Skin epidermis (tissue), 12 donors: Measurements from ENCODE around the gene KCNMB2.

Source experiments
- H3K27ac ChIP-seq, 21 experiments: fragments of 200-600 bp; sonication (generic) in 11 of 21; one replicate each; pipeline ENCODE4 v1.5.0; 2020; ENCODE audit warnings: mild to moderate bottlenecking in 3 of 21, inconsistent platforms in 2 of 21, moderate library complexity in 2 of 21
- H3K4me3 ChIP-seq, 7 experiments: fragments of 200-600 bp; sonication (generic) in 2 of 7; one replicate each; pipeline ENCODE4 v1.5.0; 2020; ENCODE audit warnings: inconsistent platforms in 2 of 7, mild to moderate bottlenecking in 2 of 7, moderate library complexity in 1 of 7

Gene KCNMB2

GRCh38 chr3:178680037-178680436, 143.8 kb downstream of the KCNMB2 start:
- H3K4me3 ChIP-seq, result no peak overlapping the region
- H3K27ac ChIP-seq, result no peak overlapping the region

DNA sequence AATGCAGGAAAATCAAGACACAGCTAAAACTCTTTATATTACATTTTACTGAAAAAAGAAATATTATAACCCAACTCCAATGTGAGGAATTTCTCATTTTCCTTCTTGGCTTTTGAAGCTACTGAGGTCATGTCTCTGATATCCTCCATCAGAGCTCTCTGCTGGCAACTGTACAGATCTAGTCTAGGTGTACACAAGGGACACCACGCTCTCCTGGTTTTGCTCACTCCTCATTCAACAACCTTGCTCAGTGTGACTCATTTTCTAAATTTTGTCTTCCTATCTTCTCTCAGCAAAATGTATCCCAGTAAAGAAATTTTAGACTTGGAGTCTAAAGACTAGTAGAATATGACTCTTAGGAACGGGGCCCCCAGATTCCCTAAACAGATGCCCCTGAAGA, 144.3 kb downstream of the KCNMB2 start:
- Histone ChIP-seq H3K4me3 (no peak overlapping the region), H3K27ac (no peak overlapping the region)

- no peak overlapping the region for H3K4me3 ChIP-seq
- no peak overlapping the region for H3K27ac ChIP-seq
Observed at GRCh38 chr3:178684881-178685590, 148.8 kb downstream of the KCNMB2 start.

GRCh38 chr3:178685591-178685906, 149.3 kb downstream of the KCNMB2 start:
- H3K4me3 ChIP-seq, result no peak overlapping the region
- H3K27ac ChIP-seq, result no peak overlapping the region

DNA sequence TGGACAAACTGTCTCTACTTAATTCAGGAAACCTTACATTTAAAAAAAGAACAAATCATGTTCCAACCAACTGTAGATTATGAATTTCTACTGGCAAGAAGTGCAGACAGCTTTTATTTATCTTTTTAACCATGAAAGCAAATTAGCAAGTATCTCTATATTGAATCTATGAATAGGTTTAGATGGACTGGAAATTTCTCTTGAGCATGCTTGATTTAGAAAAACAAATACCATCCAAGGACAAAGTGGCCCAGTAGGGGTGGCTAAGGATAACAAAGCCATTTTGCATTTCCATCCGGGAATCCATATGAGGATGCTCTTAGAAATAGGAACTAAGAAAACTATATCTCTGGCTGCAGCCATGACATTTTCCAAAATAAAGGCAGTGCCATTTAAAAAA, 150.6 kb downstream of the KCNMB2 start:
- Histone ChIP-seq H3K27ac (no peak overlapping the region), H3K4me3 (no peak overlapping the region)

DNA sequence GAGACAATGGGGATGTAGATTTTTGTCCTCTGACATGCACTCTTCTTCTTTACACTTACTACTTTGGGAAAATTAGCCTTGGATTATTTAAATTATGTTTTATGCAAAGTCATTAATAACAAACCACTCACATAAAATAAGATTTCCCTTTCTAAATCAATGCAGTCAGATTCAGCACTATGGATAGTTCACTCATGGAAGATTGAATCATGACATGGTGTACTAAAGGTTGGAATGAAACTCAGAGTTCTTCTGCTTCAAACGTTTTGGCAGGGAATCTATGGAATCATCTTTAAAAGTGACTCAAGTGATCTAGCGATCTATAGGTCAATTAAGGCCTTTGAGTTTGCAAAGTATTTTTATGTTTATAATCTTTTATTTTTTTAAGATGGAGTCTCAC, 154.3 kb downstream of the KCNMB2 start:
- Histone ChIP-seq H3K27ac (no peak overlapping the region), H3K4me3 (no peak overlapping the region)

- Histone ChIP-seq H3K27ac (no peak overlapping the region), H3K4me3 (no peak overlapping the region)
Observed at GRCh38 chr3:178699364-178699763, 163.1 kb downstream of the KCNMB2 start.

DNA sequence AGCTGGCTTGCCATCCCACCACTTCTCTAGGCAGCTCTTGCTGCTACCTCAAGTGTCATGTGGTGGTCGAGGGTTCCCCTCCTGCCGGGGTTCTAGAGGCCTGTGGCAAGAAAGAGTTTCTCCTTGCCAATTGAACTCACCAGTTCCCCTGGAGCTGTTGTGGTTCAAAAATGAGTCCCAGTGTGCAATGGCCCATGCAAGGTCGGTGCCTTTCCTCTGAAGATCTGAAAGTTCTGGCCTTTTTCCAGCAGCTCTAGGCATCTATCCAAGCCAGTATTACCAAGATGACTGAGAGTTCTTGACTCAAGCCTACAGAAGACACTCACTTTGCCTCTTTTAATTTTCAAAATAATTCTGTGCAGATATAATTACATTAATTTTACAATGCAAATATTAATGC, 163.6 kb downstream of the KCNMB2 start:
- no peak overlapping the region for H3K27ac ChIP-seq
- H3K4me3 ChIP-seq, result no peak overlapping the region

DNA sequence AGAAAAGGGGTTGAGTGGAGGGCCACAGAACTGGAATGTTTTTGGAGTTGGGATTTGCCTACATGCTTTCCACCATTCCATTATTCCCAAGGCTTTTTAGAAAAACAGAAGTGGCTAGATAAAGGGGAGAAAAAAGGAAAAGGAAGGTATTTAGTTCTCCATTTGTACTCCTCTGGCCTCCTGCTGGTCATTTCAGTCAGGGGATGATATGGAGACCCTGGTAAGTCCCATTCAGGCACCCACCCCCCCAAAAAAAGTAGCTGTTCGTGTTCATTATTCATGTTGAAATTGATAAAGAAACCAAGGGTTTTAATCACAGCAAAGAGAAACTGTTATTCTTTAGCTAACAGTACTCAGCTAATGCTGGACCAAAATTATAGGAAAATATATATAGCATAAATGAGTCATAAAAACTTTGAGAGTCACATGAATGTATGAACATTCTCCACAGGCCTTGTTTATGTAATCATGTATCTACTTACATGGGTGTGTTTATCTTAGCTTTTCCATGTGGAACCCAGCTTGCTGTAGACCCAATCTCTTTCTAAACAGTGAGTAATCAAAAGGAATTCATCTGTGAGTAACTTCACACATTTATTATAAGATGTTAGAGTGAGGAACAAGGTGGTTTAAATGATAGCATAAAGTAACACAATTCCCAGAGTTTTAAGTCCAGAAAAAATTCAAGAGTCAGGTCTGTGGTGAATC, 167.2 kb downstream of the KCNMB2 start:
- H3K4me3 ChIP-seq, result no peak overlapping the region
- H3K27ac ChIP-seq, result no peak overlapping the region

- Histone ChIP-seq H3K27ac (peak overlapping the region in 6 of 21 experiments; percentile 2 to 71 (median 38)), H3K4me3 (no peak overlapping the region)
Observed at GRCh38 chr3:178705925-178706324, 169.7 kb downstream of the KCNMB2 start.

GRCh38 chr3:178706411-178706810, 170.2 kb downstream of the KCNMB2 start:
- H3K27ac ChIP-seq, result peak overlapping the region in 7 of 21 experiments; percentile 2 to 71 (median 29)
- no peak overlapping the region for H3K4me3 ChIP-seq

GRCh38 chr3:178707311-178708031, 171.2 kb downstream of the KCNMB2 start:
- no peak overlapping the region for H3K4me3 ChIP-seq
- no peak overlapping the region for H3K27ac ChIP-seq

GRCh38 chr3:178709051-178709450, 172.8 kb downstream of the KCNMB2 start:
- Histone ChIP-seq H3K4me3 (no peak overlapping the region), H3K27ac (no peak overlapping the region)

GRCh38 chr3:178711753-178712152, 175.5 kb downstream of the KCNMB2 start:
- Histone ChIP-seq H3K4me3 (no peak overlapping the region), H3K27ac (no peak overlapping the region)

DNA sequence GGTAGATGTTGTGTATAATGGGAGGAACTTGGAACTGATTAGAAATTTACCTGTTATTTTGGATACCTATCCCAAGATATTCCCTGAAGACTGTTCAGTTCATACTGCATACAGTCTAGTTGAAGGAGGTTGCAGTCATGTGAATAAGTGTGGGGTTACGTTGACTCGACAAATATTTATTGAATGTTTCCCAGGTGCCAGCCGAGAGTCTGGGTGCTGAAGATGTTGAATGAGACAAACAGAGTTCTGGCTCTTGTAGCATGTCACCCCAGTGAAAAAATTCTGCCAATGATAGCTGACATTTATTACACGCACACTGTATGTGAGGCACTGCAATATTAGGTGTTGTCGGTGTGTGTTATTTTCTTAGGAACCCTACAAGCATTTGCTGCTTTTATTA, 176.0 kb downstream of the KCNMB2 start:
- Histone ChIP-seq H3K4me3 (no peak overlapping the region), H3K27ac (no peak overlapping the region)

DNA sequence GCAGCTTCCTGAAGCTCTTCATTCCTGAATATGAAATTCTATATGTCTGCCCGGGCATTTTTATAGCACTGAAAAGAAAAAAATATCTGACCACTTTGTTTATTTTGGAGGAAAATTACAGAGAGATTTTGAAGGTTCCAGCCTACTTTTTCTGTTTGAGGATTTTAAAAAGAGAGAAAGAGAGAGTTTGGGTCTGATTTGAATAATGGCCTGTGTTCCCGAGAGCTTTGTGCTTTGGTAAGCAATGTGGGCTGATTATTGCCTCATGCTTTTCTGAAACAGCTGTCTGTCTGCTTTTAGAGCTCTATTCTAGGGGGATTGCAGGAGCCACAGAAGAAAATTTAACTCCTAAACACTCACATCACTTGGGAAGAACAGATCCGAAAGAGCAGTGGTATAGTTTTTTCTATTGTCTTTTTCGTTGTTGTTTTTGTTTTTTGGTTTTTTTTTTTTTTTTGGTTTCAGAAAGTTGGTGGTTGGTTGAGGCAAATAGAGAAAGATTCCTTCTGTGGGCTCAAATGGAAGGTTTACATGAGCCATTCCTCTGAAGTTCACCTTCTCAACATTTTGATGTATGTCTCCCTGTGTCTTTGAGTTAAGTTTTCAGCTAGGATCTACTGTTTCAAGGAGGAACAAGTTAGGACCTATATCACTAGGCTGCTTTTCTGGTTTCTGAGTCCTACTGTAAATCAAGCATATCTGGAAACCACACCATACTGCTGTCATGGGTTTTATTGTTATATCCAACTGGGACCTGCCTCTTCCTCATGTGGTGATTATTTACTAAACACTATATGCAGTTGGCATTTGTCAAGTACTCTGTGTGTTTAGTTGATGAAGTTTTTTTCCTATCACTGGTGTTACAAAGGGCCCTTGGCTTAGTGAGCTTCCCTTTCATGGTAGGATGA, 178.9 kb downstream of the KCNMB2 start:
- no peak overlapping the region for H3K4me3 ChIP-seq
- peak overlapping the region in 6 of 21 experiments; percentile 1 to 52 (median 43) for H3K27ac ChIP-seq

DNA sequence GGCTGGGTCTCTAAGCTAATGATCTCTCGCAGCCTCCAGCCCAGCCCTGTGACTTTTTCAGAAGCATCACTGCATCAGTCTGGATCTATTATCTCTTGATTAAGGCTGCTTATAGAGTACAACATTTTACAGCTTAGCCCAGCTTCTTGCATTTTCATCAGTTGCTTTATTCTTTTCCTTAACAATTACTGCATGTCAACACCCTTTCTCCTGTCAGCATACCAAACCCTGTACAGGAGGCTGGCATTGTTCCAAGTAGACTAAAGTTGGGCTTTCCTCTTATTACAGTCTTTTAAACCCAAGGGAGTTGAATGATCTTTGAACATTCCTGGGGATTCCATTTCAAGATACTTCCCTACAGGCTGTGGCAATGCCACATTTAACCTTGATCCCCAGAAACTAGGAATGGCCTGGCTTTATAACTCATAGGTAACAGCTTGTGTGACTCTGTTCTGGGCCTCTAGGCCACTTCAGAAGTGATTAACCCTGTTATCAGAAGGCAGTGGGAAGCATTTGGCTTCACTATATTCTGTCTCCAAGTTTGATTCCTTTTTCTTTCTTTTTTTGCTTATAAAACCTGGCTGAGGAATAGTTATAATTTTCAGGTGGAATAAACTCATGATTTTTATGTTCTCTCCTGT, 182.9 kb downstream of the KCNMB2 start:
- no peak overlapping the region for H3K4me3 ChIP-seq
- H3K27ac ChIP-seq, result no peak overlapping the region

GRCh38 chr3:178732824-178733223, 196.6 kb downstream of the KCNMB2 start:
- Histone ChIP-seq H3K27ac (no peak overlapping the region), H3K4me3 (no peak overlapping the region)

- Histone ChIP-seq H3K27ac (no peak overlapping the region), H3K4me3 (no peak overlapping the region)
Observed at GRCh38 chr3:178735032-178735674, 198.9 kb downstream of the KCNMB2 start.
